DMS53 treated with DMSO at 0.1 percent for 48 hours (cell line): ENCODE data around the gene AMOT.
"Not testable (repeated sequence)": the region's sequence is repeated elsewhere in the genome, so short reads cannot be mapped to it uniquely, and the experiment has no call there.

Experiments
- DNase-seq: peaks from one replicate; lab custom pipeline; 2025; ENCODE audit not compliant: unreplicated experiment; lab: John Stamatoyannopoulos, UW

Gene AMOT, protein sequence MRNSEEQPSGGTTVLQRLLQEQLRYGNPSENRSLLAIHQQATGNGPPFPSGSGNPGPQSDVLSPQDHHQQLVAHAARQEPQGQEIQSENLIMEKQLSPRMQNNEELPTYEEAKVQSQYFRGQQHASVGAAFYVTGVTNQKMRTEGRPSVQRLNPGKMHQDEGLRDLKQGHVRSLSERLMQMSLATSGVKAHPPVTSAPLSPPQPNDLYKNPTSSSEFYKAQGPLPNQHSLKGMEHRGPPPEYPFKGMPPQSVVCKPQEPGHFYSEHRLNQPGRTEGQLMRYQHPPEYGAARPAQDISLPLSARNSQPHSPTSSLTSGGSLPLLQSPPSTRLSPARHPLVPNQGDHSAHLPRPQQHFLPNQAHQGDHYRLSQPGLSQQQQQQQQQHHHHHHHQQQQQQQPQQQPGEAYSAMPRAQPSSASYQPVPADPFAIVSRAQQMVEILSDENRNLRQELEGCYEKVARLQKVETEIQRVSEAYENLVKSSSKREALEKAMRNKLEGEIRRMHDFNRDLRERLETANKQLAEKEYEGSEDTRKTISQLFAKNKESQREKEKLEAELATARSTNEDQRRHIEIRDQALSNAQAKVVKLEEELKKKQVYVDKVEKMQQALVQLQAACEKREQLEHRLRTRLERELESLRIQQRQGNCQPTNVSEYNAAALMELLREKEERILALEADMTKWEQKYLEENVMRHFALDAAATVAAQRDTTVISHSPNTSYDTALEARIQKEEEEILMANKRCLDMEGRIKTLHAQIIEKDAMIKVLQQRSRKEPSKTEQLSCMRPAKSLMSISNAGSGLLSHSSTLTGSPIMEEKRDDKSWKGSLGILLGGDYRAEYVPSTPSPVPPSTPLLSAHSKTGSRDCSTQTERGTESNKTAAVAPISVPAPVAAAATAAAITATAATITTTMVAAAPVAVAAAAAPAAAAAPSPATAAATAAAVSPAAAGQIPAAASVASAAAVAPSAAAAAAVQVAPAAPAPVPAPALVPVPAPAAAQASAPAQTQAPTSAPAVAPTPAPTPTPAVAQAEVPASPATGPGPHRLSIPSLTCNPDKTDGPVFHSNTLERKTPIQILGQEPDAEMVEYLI

DNA sequence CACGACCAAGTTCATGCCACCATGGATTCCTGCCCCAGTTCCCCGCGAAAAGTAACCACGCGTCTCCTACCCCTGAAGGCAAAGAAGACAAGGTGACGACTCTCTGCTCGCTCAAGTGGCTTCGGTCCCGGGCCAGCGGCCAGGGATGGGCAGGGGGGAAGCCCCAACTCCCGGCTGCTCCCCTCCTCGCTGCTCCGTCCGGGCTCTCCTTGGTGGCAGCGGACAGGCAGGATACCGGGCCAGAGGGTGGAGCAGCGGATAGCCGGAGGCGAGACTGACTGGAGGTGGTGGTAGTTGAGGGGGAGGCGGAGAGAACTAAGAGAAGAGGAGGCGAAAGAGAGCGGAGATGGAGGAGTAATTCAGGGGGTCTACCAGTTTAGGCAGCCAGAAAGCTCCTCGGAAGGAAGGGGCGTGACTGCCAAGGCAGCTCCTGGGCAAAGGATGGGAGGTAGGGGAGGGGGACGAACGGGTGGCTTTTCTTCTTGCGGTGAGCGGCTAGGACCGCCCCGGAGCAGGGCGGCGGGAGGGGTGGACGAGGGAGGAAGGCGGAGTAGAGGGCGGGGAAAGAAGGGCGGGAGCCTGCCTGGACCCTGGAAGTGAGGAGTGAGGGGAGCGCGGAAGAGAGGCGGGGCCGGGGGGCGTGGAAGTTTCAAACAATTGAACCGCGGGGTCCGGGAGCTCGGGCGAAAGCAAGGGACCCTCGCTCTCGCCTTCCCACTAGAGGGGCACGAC is at the start of gene AMOT:
TSS of gene AMOT (minus strand) at position 450 of the 732 bp plus-strand sequence. CDS start 17,705 bp downstream, outside the sequence.
- DNase-seq: peak; percentile 57

DNA sequence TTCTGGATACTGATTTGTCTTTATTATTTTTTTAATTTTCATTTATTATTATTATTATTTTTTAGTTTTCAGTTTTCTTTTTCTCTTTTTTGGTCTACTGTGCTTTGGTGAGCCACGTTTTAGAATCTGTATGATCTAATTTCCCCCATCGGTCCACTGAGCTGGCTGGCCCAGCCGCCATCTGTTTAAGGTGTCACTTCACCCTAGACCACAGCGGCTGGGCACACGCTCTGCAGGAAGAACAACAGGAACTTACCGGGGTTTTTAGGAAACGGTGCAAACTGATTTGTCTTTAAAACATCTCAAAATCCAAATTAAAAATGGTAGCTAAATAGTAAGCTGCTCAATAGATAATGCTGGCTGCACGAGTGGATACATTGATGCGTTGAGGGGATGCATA is 48.8 kb upstream of the AMOT start:
- DNase-seq: no peak

DNA sequence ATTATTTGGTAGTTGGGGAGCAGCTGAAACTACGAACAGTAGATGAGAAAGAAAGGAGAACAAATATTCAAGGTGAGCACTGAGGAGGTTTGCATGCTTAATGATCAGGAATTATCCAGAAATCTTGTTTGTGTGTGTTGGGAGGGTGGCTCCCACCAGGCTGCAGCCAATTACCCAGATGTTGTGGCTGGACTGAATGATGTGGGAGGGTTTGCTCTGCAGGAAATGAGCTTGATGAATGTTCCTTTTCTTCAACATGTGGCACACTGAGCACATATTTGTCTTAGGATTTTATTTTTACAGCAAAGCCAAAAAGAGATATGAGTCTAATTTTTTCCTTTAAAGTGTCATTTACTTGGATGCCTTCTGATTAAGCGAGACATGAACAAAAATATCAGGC is 48.3 kb upstream of the AMOT start:
- no peak for DNase-seq

DNA sequence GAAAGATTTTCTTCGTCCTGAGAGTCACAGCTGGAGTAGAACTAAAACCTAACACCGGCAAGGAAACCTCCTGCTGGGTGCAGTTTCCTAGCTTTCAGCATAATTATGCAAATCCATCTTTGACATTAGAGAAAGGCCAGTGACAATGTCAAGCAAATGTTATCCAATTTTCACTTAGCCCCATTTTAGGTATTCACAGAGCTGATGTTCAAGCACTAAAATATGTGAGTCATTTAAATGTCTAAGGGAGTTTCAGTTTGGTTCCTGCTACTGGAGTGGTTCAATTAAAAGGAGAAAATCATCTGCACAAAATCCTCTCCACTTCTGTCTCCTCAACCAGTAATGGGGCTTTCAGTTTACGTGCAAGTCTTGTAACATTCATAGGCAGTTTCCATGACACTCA is 37.1 kb upstream of the AMOT start:
- no peak for DNase-seq

DNA sequence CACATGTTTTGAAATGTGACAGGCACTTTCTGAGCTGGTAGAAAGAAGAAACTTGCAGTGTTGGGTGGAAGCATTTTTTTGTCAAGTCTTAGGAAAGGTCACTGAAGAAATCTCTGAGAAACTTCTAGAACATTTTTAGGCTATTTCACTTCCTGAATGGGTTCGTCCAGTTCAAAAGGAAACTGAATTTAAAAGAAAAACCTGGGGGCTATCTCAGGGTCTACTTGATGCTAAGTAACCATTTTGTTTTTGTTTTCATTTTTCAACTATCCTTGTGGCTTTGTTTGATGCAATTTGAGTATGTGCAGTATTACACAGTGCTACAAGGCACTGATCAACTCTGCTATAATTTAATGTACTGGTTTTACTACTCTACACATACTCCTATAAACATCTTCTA is 34.0 kb upstream of the AMOT start:
- DNase-seq: no peak

DNA sequence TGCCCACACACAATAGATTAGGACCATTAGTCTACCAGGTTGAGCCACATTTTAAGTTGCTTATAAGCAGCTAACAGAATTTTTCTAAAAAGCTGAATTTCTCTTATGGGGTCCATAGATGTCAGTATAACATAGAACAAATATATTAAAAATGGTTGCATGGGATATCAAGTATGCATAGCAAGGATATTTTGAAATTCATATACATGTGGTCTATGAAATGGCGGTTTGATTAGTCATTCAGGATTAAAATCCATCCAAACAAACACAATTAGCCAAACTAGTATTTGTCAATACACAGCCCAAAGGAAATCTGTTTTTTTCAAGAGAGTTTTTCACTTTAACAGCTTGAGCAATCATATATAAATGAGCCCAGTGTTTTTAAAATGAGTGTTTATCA is 33.5 kb upstream of the AMOT start:
- DNase-seq: no peak

DNA sequence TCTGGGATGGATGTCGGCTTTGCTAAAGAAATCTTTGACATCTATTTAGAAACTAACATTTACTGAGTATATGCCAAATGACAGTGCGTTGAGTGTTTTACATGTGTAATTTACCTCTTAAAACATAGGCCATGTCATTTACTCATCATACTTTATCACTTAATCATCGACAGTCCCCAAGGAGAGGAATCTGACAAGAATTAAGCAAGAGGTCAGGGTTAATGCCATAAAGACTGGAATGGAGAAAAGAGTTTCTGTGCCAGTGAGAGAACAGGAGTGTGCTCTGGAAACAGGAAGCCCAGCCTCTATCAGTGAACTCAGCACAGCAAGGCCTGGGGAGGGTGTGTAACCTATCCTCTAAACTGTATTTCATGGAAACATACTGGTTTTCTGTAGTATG is 28.0 kb upstream of the AMOT start:
- no peak for DNase-seq

DNA sequence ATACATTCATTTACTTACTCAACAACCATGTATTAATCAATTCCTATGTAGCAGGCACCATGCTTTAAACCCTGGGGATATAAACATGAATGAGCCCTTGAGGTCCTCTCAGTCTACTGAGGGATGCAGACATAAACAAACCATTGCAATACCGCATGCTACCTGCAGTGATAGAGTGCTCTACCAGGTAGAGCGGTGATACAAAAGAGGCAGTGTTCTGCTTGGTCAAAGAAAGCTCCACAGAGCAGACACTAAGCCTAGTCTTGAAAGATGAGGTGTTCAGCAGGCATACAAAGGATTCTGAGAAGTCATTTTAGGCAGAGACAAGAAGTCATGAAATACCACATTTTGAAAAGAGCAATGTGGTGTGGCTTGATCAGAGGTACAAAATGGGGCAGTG is 26.9 kb upstream of the AMOT start:
- no peak for DNase-seq

DNA sequence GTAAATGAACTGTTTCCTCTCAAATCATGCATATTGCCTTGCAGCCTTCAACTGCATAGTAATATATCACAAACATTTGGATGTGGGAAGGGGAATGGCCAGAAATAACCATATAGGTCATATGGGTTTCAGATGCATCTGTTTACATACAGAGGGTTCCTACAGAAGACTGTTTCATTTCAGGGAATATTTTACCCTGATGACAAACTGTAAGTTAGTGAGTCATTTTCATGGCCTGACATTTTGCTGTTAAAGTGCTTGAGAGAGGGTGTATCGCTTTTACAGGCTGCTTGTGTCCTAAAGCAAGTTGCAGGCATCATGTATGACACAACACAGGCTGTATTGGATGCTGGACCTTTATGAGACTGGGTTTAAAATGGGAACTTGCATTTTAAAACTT is 25.5 kb upstream of the AMOT start:
- no peak for DNase-seq

DNA sequence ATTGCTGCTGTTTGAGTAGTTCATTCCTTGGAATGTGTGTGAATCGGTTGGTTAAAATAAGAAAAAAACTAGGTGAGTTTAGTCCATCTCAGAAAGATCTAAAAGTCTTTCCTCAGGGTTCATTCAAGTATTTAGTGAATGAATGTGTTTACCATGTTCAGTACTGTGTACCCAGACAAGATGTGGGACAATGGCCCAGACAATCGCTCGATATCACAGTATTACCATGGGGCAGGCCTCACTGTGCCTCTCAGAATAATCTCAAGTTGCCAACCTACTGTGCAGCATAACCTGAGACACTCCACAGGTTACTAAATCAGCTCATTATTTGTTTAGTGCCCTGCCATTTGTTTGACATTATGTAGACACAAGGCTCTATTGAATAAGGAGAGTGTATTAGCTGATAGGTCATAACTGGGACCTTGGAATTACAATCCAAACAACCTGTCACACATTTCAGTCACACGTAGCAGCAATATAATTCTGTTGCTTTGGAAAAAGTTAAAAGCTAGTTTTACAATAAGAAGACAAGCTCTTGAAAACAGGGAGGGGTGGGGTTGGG is 24.9 kb upstream of the AMOT start:
- no peak for DNase-seq

DNA sequence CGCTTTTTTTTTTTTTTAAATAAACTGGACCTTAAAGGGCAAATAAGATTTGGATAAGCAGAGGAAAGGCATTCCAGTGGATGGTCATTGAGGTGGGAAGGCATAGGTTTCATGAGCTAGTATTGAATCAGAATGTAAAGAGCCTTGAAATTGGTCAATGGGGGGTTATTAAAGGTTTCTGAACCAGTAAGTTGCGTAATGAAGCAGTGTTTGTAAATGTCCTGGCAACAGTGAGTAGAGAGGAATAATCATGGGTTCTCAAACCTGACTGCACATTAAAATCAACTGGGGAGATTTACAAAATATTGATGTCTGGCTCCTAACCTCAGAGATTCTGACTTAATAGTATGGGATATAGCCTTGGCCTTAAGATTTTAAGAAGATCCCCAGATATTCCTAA is 23.2 kb upstream of the AMOT start:
- DNase-seq: no peak

DNA sequence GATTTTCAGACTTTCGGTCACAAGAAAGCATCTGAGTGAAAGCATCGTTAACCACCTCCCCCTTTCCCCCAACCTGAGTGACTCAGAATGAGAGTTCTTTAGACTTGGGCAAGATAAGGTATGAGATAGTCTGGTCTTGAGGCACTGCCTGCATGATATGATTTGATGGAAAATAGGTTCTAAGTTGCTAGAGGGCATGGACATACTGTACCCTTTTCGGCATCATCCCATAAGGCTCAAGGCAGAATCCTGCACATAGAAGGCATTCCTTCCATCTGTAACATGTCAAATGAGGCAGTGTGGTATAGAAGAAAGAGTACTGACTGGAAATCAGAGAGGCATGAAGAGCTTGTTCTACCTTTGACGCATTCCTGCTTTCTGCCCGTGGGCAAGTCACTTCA is 16.8 kb upstream of the AMOT start:
- DNase-seq: no peak

DNA sequence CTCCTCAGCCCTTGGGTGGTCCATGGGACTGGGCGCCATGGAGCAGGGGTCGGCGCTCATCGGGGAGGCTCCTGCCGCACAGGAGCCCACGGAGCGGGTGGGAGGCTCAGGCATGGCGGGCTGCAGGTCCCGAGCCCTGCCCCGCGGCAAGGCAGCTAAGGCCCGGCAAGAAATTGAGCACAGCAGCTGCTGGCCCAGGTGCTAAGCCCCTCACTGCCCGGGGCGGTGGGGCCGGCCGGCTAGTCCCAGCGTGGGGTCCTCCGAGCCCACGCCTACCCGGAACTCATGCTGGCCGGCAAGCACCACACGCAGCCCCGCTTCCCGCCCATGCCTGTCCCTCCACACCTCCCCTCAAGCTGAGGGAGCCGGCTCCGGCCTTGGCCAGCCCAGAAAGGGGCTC is 14.3 kb upstream of the AMOT start:
- not testable (repeated sequence) for DNase-seq

DNA sequence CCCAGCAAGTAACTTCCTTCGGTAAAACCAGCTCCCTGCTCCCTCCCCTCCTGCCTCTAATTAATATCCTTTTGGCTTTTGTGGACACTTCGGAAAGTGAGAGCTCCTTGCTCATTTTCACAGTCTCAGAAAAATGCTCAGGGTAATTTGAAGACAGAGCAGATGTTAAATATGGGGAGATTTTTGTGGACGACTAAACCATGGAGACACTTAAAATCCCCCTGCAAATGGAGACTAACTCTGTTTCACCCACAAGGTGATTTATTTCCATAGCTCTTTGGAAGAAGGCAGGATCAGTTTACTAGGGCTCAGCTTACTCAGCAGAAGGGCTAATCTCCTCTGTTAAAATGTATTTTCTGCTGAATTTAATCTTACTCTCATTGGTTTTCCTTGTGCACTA is 12.2 kb upstream of the AMOT start:
- DNase-seq: no peak

DNA sequence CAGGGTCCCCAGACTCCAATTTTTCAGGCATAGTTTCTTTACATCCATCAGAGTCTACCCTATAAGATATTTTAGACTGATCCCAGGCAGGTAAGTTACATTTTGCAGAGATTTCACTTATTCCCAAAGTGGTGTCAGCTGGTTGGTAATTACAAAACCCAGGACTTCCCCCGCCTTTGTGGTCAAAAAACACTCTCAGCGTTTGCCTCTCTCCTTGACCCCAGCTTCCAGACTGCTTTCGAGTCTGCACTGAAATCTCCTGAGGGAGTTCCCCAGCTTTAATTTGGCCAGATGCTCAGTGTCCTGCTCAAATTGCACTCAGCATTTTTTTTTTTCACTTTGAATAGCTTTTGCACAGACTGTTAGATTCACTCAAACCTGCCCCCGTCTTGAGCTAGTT is 11.2 kb upstream of the AMOT start:
- DNase-seq: no peak

DNA sequence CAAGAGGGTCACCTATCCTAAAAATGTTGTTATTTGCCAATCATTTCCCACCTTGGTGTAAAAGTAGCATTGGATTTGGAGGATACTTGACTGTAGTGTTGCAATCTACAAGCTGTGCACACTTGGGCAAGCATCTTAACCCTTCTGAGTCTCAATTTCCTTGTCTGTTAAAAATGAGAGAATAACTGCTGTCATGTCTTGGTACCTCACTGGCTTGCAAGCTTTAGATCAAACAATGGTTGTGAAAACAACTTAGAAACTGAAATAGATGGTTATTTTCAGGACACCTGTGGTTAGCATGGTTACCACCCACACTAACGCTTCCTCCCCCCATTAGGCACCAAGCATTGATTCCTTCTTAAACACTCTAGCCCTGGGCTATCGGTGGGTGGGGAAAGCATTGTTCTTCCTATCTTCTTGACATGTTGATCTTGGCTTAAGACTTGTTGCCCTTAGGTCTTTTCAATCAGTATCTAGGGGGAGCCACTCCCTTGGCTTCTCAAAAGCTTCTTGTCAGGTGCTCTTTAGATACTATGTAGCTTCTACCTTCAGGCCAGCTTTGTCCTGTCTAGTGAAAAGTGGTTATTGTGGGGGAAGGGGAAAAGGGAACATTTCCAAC is 10.6 kb upstream of the AMOT start:
- no peak for DNase-seq

DNA sequence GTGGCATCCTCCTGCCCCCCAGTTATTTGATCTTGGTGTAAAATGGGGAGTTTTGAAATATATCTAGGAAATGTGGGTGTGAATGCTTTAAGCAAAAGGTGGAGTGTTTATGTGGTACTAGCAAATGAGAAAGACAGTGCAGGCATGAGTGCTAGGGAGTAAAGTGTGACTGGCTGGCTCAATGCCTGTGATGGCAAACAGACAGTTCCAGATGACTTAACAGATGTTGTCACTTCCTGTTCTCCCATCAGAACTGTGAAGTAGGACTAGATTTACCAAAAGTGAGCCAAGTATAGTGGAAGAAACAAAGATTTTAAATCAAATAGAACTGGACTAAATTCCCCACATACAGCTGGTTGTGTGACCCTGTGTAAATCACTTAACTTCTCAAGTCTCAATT is 8.4 kb upstream of the AMOT start:
- no peak for DNase-seq

DNA sequence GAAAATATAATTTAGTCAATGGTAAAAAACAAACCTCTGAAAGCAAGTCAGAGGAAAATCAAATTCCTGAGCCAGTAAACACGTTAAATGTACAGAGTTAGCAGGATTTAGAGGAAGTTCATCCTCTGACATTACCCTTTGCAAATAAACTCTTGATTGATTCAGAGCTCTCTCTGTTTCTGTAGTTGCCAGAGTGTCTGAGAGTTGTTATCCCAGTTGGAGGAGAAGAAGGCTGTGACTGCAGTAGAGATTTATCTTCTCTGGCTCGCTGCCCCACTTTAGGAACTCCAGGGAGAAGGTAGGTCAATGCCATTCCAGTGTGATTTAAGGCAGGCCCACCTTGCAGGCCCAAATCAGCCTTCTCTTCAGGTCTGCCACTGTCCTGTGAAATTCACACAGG is 6.2 kb upstream of the AMOT start:
- no peak for DNase-seq

DNA sequence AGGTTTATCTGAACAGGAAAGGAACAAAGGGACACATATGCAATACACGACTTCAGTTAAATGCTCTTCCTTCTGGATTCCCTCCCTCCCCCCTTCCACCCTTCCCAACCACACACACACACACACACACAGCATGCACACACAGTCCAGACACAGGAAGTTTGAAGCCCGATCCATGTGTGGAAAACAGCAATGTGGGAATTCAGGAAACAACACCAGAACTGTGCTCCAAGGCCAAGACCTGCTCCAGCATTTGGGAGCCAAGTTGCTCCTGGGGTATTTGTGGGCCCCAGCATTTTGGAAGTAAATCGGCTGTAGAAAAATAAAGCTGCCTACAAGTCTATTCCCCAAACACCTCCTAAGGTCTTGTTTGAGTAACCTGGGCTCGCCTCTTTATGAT is 5.6 kb upstream of the AMOT start:
- DNase-seq: no peak

DNA sequence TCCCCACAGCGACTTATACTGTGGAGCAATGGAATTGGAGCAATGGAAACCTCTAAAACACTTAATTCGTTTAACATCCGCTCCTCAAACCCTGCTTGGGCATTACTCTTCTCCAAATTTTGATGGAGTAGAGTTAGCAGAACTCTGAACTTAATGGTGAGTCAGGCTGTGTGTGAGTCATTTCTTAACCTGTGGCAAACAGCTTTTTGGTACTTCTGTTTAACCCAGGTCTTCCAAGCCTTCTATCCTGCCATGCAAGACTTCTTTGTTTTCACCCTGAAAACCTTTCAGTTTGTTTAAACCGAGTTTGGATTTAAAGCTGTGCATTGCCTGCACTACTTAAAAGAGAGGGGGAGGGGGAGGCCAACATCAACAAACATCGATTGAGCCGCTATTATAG is 3.6 kb upstream of the AMOT start:
- DNase-seq: no peak

DNA sequence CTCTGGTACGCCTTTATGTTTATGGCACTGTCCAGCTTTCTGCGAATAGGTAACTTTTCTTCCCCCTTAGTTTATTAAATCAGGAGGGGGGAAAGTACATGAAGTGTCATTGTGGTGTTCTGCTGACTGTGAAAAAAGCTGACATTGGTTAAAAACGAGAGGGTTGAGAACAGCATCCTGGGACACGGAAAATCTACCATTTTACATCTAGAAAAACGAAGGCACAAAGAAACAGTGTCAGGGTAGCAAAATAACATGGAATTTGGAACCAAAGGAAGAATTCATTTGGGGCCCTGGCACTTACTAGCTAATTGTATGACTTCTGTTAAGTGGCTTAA is 1.2 kb upstream of the AMOT start:
- no peak for DNase-seq
